T-helper 22 cell (primary cell): Measurements from ENCODE around the gene PSENEN.

ENCODE experiments used
- DNase-seq: peaks from one replicate; pipeline ENCODE4 v3.0.0-alpha.2; 2020; ENCODE audit warnings: low read depth

PSENEN gene

DNA sequence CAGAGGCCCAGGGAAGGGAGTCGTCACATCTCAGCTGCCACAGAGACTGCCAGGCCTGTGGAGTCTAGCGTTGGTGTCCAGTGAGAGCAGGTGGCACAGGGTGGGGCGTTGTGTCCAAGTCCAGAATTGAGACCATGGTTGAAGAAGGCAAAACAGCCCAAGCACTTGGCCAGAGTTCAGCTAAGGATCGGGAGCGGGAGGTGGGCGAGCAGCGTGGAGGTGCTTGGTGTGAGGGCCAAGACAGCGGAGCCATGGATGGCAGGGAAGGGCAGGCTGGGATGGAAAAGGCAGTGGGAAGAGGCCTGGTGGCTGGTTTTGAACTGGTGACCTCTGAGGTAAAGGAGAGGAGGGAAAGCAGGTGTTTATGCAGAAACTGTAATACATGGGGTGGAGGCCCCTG is 11.2 kb upstream of the PSENEN start:
- DNase-seq = no peak

DNA sequence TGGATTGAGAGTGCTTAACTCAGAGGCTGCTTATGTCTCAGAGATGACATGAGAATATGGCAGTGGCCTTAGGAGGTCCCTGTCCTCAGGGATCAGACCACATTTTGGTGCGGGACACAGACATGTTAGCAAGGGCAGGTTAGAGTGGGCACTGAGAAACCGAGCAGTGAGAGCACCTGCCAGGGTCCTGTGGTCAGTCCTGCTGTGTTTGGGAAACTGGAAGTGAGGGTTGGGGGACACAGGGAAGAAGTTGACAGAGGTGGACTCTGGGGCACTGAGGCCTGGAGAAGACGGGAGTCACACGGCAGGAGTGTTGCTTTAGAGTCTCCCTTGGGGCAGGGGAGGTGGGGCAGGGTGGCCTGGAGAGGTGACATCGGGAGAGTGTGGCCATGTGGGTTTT is 10.6 kb upstream of the PSENEN start:
- DNase-seq = no peak

DNA sequence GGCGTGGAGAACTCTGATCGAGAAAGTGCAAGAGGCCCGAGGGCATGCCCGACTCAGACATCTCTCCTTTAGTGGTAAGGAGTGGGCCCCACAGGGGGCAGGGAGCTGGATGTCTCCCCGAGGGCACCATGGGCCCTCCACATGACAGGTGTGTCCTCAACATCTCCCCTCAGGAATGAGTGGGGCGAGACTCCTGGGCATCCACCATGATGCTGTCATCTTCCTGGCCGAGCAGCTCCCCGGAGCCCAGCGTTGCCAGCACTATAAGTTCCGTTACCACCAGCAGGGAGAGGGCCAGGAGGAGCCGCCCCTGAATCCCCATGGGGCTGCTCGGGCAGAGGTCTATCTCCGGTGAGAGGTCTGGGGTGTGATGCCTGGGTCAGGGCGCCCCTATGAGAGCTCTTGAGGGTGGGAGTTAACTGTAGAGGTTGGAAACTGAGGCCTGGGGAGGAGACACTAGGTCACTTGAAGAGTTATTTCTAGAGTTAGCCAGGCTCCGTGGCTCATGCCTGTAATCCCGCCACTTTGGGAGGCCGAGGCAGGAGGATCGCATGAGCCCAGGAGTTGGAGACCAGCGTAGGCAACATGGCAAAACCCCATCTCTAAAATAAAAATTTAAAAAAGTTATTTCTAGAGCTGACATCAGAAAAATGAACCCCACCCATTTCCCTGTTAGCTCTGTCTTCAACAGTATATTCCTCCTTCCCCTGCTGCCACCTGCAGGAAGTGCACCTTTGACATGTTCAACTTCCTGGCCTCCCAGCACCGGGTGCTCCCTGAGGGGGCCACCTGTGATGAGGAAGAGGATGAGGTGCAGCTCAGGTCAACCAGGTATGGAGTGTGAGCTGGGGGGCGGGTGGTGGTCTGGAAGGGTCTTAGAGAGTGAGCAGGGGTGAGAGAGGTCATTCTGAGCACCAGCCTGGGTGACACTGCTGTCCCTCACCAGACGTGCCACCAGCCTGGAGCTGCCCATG is 8.3 kb upstream of the PSENEN start:
- DNase-seq = no peak

DNA sequence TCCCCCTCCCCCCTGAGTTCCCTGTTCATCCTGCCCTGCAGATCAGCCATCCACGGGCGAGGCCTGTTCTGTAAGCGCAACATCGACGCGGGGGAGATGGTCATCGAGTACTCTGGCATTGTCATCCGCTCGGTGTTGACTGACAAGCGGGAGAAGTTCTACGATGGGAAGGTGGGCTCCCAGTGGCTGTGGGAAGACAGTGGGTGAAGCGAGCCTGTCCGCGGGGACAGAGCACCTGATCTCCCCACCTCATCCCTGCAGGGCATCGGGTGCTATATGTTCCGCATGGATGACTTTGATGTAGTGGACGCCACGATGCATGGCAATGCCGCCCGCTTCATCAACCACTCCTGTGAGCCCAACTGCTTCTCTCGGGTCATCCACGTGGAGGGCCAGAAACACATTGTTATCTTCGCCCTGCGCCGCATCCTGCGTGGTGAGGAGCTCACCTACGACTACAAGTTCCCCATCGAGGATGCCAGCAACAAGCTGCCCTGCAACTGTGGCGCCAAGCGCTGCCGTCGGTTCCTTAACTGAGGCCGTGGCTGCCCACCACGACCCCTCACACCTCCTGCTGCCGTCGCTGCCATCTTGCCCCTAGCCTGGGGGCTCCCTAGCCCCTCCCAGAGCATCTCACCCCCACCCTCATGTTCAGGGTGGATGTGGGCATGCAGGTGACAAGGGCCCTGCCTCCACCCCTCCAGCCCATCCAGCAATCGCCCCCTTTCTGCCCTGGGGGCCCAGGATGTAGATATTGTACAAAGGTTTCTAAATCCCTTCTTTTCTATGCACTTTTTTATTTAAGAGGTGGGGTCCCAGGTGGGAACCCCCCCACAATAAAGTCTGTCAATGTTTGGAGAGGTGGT is 7.2 kb upstream of the PSENEN start:
- DNase-seq = no peak

GRCh38 chr19:35738887-35739229 is 6.6 kb upstream of the PSENEN start:
- no peak for DNase-seq

- no peak for DNase-seq
Observed at GRCh38 chr19:35739275-35740107, 6.0 kb upstream of the PSENEN start.

- DNase-seq = no peak
Observed at GRCh38 chr19:35740108-35740422, 5.4 kb upstream of the PSENEN start.

GRCh38 chr19:35740423-35741202 is 4.8 kb upstream of the PSENEN start:
- DNase-seq = peak; percentile 93

DNA sequence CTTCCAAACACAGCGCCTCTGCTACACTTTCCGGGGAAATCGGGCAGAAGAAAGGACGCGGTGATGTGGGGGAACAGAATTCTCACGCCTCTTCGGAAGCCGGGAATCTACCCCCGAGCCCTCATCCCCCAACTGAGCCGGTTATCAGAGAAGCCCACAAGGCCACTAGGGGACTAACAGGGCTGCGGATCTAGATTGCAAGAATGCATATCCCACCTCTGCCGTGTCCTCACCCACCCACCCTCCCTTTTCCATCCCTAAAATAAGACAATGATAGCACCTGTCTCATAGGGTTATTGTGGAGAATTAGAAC is 4.3 kb upstream of the PSENEN start:
- DNase-seq = no peak

DNA sequence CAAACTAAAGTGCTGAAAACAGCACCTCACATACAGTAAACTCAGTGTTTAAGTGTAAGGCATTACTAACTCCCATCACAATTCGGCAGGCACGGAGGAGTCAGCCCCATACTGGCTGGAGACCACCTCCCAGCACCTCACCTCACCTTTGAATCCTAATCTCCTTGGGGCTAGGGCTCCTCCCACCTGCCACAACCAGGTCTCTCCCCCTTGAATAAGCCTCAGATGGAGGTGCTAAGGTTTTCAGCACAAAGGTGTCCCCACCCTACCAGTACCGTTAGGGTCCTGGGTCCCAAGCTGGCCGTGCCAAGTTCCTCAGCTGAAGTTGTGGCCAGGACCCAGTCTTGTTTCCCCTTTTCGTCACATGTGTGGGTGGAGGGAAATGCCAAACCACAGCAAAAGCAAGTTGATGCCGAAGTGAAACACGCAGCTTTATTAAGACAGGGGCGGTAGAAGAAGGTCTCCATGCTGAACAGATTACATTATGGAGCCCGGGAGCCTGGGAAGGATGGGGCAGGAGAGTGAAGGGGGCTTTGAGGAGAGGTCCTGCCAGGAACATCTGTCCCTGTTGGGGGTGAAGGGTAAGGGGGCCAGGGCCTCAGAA is 3.2 kb upstream of the PSENEN start, which contains the start of gene IGFLR1:
Gene IGFLR1, minus strand, starts transcription at position 332 of the 604 bp plus-strand sequence. CDS start 1,272 bp downstream, outside the sequence.
- peak; percentile 46 for DNase-seq

DNA sequence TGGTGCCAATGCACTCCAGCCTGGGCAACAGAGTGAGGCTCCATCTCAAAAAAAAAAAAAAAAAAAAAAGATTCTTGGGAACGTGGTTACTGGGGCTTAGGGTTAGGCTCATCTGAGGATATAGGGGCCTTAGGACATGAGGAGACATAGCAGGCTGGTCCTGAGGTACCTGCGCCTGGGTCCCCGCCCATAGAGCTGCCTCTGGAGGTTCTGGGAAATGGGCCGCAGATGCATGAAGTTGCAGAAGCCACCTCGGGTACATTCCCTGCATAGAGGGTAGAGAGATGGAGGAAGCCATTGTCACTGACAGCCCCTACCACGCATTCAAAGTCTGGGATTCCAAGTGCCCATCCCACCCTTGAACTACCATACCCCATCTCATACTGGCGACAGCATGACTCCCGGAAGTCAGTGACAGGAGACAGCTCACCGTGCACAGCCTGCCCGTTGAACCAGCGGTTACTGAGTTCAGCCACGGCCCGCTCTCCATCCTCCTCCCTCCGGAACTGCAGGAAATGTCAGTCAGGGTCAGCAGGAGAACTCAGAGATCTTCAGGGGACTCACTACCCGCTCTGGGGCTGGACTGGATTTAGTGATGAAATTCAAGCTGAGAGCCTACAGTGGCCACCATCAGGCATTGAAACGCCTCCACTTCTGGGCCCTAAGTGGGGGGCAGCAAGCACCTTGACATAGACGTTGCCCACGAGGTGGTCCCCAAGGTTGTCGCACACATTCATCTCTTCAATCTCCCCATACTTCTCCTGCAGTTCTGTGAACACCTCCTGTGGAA is 1.6 kb upstream of the PSENEN start:
- DNase-seq = no peak

DNA sequence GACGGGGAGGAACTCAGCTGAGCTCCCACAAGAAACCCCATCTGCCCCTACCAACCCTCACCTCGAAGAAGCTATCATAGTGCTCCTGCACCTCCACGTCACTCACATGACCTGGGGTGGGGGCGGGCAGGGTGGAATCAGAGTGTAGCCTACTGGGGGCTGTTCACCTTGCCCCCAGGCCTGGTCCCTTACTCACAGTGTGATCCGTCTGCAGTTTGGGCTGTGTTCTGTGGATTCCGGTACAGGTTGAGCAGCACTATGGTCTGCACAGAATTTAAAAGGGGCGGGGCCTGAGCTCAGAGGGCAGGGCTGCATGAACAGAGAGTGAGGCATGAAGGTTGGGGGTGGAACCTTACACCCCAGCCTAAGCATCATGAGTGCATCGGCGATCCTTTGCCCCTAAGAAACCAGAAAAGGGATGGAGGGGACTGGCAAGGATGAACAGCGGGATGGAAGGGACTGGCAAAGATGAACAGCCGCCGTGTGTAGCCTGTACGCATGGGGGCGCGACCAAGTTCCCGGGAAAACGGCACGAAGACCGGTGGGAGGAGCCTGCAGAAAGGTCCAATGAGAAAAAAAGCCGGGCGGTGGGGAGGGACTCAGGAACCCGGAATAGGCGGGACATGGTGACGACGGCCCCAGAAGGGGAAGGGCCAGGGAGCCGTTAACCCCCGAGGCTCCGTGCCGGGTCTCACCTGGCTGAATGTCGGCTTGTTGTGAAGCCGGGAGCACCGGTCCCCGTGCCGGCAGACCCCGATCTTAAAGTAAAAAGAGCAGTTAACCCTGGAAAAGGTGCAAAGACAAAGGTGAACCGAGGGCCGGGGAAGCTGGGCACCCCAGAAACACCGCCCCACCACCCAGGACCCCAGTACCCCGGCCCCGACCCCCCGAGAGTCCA is 772 bp upstream of the PSENEN start:
- peak; percentile 90 for DNase-seq

- no peak for DNase-seq
Observed at GRCh38 chr19:35746087-35746462, 624 bp downstream of the PSENEN start.

GRCh38 chr19:35746531-35746930 is 1.1 kb downstream of the PSENEN start:
- DNase-seq = no peak

GRCh38 chr19:35748106-35749020 is 2.9 kb downstream of the PSENEN start, which contains the start of gene LIN37:
Gene LIN37 (plus strand): TSS chr19:35748576. CDS start chr19:35748725, 149 bp downstream.
- peak; percentile 98 for DNase-seq

DNA sequence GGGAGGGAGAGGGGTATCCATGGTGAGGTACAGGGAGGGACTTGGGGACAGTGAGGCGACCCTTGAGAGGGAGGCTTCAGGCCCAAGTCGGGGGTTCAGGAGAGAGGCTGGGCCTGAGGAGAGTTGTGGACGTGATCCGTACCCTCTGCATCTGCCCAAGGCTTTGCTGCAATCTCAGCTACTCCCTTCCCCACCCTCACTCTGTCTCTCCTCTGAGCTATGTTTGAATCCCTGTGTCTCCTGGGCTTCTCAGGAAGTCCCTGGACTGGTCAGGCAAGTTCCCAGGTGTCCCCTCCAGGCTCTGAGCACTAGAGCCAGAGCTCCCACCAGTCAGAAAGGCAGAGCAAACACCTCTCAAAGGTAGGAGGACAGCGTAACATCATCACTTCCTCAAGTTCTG is 4.7 kb downstream of the PSENEN start:
- DNase-seq = no peak

- no peak for DNase-seq
Observed at GRCh38 chr19:35751839-35752745, 6.6 kb downstream of the PSENEN start.
